Measurements from ENCODE around the gene TFF3.

DNA sequence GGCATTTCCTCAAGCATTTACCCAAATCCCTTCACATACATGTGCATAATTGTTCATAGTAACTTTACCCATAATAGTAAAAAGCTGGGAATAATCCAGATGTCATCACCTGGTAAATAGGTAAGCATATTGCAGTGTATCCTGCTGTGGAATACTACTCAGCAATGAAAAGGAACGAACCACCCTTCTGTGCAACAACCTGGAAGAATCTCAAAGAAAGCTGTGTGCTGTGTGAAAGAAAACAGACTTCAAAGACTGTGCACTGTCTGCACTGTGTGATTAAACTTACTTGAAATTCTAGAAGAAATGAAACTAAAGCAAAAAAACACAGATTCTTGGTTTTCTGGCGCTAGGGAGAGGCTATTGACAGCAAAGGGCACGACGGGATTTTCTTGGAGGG, 22.1 kb upstream of the TFF3 start:
- TF ChIP-seq, protein P1, sequence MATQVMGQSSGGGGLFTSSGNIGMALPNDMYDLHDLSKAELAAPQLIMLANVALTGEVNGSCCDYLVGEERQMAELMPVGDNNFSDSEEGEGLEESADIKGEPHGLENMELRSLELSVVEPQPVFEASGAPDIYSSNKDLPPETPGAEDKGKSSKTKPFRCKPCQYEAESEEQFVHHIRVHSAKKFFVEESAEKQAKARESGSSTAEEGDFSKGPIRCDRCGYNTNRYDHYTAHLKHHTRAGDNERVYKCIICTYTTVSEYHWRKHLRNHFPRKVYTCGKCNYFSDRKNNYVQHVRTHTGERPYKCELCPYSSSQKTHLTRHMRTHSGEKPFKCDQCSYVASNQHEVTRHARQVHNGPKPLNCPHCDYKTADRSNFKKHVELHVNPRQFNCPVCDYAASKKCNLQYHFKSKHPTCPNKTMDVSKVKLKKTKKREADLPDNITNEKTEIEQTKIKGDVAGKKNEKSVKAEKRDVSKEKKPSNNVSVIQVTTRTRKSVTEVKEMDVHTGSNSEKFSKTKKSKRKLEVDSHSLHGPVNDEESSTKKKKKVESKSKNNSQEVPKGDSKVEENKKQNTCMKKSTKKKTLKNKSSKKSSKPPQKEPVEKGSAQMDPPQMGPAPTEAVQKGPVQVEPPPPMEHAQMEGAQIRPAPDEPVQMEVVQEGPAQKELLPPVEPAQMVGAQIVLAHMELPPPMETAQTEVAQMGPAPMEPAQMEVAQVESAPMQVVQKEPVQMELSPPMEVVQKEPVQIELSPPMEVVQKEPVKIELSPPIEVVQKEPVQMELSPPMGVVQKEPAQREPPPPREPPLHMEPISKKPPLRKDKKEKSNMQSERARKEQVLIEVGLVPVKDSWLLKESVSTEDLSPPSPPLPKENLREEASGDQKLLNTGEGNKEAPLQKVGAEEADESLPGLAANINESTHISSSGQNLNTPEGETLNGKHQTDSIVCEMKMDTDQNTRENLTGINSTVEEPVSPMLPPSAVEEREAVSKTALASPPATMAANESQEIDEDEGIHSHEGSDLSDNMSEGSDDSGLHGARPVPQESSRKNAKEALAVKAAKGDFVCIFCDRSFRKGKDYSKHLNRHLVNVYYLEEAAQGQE (IDR thresholded peaks at IDR 0.05; ENCODE audit: insufficient read depth in 1 of 2, low read depth in 2 of 2, low read length in 2 of 2): no peak
- TF ChIP-seq POLR2AphosphoS5 (IDR thresholded peaks at IDR 0.05; ENCODE audit: low read depth, low read length): no peak

Data from PFSK-1 (cell line).